HG03571 (cell line): Measurements from ENCODE around the gene DPYSL5.
"Not testable (repeated sequence)": the region's sequence is repeated elsewhere in the genome, so short reads cannot be mapped to it uniquely, and the experiment has no call there.

ENCODE experiments used
- ATAC-seq: cut with Tn5 transposase; IDR thresholded peaks from one replicate; pipeline ENCODE4 v1.9.1; 2021; ENCODE audit not compliant: unreplicated experiment

The DPYSL5 gene

GRCh38 chr2:26847655-26848335 is at the start of gene DPYSL5:
TSS of gene DPYSL5 (plus strand) at chr2:26848132. CDS start at chr2:26898500, 50,368 bp downstream.
- ATAC-seq: no peak

- no peak for ATAC-seq
These were observed 46.6 kb upstream of the DPYSL5 start for GRCh38 chr2:26801328-26801727.

- ATAC-seq: no peak
These were observed 46.1 kb upstream of the DPYSL5 start for GRCh38 chr2:26801796-26802195.

- ATAC-seq: no peak
These were observed 42.7 kb upstream of the DPYSL5 start for GRCh38 chr2:26805241-26805676.

- no peak for ATAC-seq
These were observed 40.0 kb upstream of the DPYSL5 start for GRCh38 chr2:26807788-26808460.

GRCh38 chr2:26809211-26809610 is 38.7 kb upstream of the DPYSL5 start:
- ATAC-seq: no peak

- ATAC-seq: no peak
These were observed 37.9 kb upstream of the DPYSL5 start for GRCh38 chr2:26809876-26810577.

GRCh38 chr2:26811261-26811660 is 36.7 kb upstream of the DPYSL5 start:
- ATAC-seq: no peak

- ATAC-seq: no peak
These were observed 35.9 kb upstream of the DPYSL5 start for GRCh38 chr2:26811791-26812694.

- ATAC-seq: no peak
These were observed 35.2 kb upstream of the DPYSL5 start for GRCh38 chr2:26812731-26813130.

- ATAC-seq: not testable (repeated sequence)
These were observed 33.7 kb upstream of the DPYSL5 start for GRCh38 chr2:26814072-26814765.

GRCh38 chr2:26816893-26817292 is 31.0 kb upstream of the DPYSL5 start:
- ATAC-seq: no peak

- ATAC-seq: no peak
These were observed 29.7 kb upstream of the DPYSL5 start for GRCh38 chr2:26818255-26818654.

- no peak for ATAC-seq
These were observed 29.0 kb upstream of the DPYSL5 start for GRCh38 chr2:26818972-26819371.

GRCh38 chr2:26820932-26821331 is 27.0 kb upstream of the DPYSL5 start:
- no peak for ATAC-seq

- no peak for ATAC-seq
These were observed 25.1 kb upstream of the DPYSL5 start for GRCh38 chr2:26822877-26823276.

GRCh38 chr2:26838121-26838906 is 9.6 kb upstream of the DPYSL5 start:
- no peak for ATAC-seq

- no peak for ATAC-seq
These were observed 6.9 kb upstream of the DPYSL5 start for GRCh38 chr2:26840937-26841610.

- ATAC-seq: no peak
These were observed 4.9 kb upstream of the DPYSL5 start for GRCh38 chr2:26843041-26843440.
